Activated CD8-positive, alpha-beta memory T cell treated with anti-CD3 and anti-CD28 coated beads, Interleukin-2, amount 50 U/mL, for 48 hours (primary cell): ENCODE results near the gene DYNC1H1.

ENCODE experiments used
- DNase-seq: peaks from one replicate; pipeline ENCODE4 v3.0.0-alpha.2; 2020

The DYNC1H1 gene

GRCh38 chr14:101964297-101965180 is at the start of gene DYNC1H1:
DYNC1H1 (plus strand) TSS chr14:101964573; CDS start chr14:101964692, 119 bp downstream.
- peak; percentile 94 for DNase-seq

- DNase-seq: no peak
Measured at GRCh38 chr14:101915871-101916815, 48.2 kb upstream of the DYNC1H1 start.

GRCh38 chr14:101916816-101917412 is 47.5 kb upstream of the DYNC1H1 start:
- no peak for DNase-seq

GRCh38 chr14:101917413-101918017 is 46.9 kb upstream of the DYNC1H1 start:
- DNase-seq: no peak

- no peak for DNase-seq
Measured at GRCh38 chr14:101918065-101918989, 46.0 kb upstream of the DYNC1H1 start.

GRCh38 chr14:101920271-101920670 is 44.1 kb upstream of the DYNC1H1 start:
- no peak for DNase-seq

GRCh38 chr14:101922866-101923265 is 41.5 kb upstream of the DYNC1H1 start:
- no peak for DNase-seq

- DNase-seq: no peak
Measured at GRCh38 chr14:101925152-101925551, 39.2 kb upstream of the DYNC1H1 start.

GRCh38 chr14:101926085-101926484 is 38.3 kb upstream of the DYNC1H1 start:
- DNase-seq: no peak

GRCh38 chr14:101926620-101927019 is 37.8 kb upstream of the DYNC1H1 start:
- DNase-seq: no peak

GRCh38 chr14:101927859-101928258 is 36.5 kb upstream of the DYNC1H1 start:
- no peak for DNase-seq

- DNase-seq: no peak
Measured at GRCh38 chr14:101928415-101928841, 35.9 kb upstream of the DYNC1H1 start.

- DNase-seq: no peak
Measured at GRCh38 chr14:101929096-101929495, 35.3 kb upstream of the DYNC1H1 start.

- DNase-seq: no peak
Measured at GRCh38 chr14:101929946-101930345, 34.4 kb upstream of the DYNC1H1 start.

GRCh38 chr14:101932673-101933072 is 31.7 kb upstream of the DYNC1H1 start:
- DNase-seq: no peak

- DNase-seq: no peak
Measured at GRCh38 chr14:101933209-101933608, 31.2 kb upstream of the DYNC1H1 start.

GRCh38 chr14:101934601-101935150 is 29.7 kb upstream of the DYNC1H1 start:
- DNase-seq: no peak

- no peak for DNase-seq
Measured at GRCh38 chr14:101937926-101938767, 26.2 kb upstream of the DYNC1H1 start.

- DNase-seq: no peak
Measured at GRCh38 chr14:101939646-101940170, 24.7 kb upstream of the DYNC1H1 start.

- DNase-seq: no peak
Measured at GRCh38 chr14:101944451-101944850, 19.9 kb upstream of the DYNC1H1 start.
